GM12864 (cell line): Measurements from ENCODE around the gene ZBP1.
A peak's percentile ranks its signal among the peaks of the same experiment; 100 is the strongest.

Experiments
- DNase-seq: peaks from one replicate; pipeline ENCODE4 v3.0.0-alpha.2; 2011; ENCODE audit warnings: low read depth
- H3K4me3 ChIP-seq: 2 replicates; pipeline ENCODE4 v1.5.1; 2011; ENCODE audit warnings: mild to moderate bottlenecking, low read depth, low read length, control low read depth
- CTCF ChIP-seq: IDR thresholded peaks from 2 replicates; pipeline ENCODE4 v1.5.1; 2011; ENCODE audit warnings: low read depth, mild to moderate bottlenecking, moderate library complexity, low read length, control low read depth, inconsistent platforms; ENCODE audit errors: missing control alignments

Gene ZBP1

GRCh38 chr20:57619051-57619831, 985 bp downstream of the ZBP1 start:
- TF ChIP-seq CTCF, result no peak
- peak overlapping the region; percentile 61 for H3K4me3 ChIP-seq
- peak; percentile 93 for DNase-seq

- H3K4me3 ChIP-seq, result peak overlapping the region; percentile 61
- DNase-seq, result no peak
- no peak for TF ChIP-seq CTCF
Observed at GRCh38 chr20:57618764-57619050, 1.5 kb downstream of the ZBP1 start.

GRCh38 chr20:57618091-57618763, 2.0 kb downstream of the ZBP1 start:
- TF ChIP-seq CTCF, result no peak
- H3K4me3 ChIP-seq, result peak overlapping the region; percentile 61
- no peak for DNase-seq

- no peak for TF ChIP-seq CTCF
- H3K4me3 ChIP-seq, result no peak overlapping the region
- DNase-seq, result no peak
Observed at GRCh38 chr20:57617079-57617795, 3.0 kb downstream of the ZBP1 start.

GRCh38 chr20:57616143-57616951, 3.9 kb downstream of the ZBP1 start:
- no peak for TF ChIP-seq CTCF
- DNase-seq, result no peak

GRCh38 chr20:57615445-57615811, 4.8 kb downstream of the ZBP1 start:
- TF ChIP-seq CTCF, result no peak
- H3K4me3 ChIP-seq, result no peak overlapping the region
- no peak for DNase-seq

More at GRCh38 chr20:57616143-57616951, 3.9 kb downstream of the ZBP1 start:
- no peak overlapping the region for H3K4me3 ChIP-seq
